HG03159 (cell line): ENCODE measurements around the gene HTR3D.
"Not testable (repeated sequence)": the region's sequence is repeated elsewhere in the genome, so short reads cannot be mapped to it uniquely, and the experiment has no call there.

Experiments
- ATAC-seq: cut with Tn5 transposase; IDR thresholded peaks from one replicate; pipeline ENCODE4 v1.9.1; 2021; ENCODE audit warnings: mild to moderate bottlenecking, moderate library complexity; ENCODE audit not compliant: unreplicated experiment

The HTR3D gene, protein sequence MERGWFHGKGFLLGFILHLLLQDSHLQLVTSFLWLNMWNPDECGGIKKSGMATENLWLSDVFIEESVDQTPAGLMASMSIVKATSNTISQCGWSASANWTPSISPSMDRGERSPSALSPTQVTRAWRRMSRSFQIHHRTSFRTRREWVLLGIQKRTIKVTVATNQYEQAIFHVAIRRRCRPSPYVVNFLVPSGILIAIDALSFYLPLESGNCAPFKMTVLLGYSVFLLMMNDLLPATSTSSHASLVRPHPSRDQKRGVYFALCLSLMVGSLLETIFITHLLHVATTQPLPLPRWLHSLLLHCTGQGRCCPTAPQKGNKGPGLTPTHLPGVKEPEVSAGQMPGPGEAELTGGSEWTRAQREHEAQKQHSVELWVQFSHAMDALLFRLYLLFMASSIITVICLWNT

DNA sequence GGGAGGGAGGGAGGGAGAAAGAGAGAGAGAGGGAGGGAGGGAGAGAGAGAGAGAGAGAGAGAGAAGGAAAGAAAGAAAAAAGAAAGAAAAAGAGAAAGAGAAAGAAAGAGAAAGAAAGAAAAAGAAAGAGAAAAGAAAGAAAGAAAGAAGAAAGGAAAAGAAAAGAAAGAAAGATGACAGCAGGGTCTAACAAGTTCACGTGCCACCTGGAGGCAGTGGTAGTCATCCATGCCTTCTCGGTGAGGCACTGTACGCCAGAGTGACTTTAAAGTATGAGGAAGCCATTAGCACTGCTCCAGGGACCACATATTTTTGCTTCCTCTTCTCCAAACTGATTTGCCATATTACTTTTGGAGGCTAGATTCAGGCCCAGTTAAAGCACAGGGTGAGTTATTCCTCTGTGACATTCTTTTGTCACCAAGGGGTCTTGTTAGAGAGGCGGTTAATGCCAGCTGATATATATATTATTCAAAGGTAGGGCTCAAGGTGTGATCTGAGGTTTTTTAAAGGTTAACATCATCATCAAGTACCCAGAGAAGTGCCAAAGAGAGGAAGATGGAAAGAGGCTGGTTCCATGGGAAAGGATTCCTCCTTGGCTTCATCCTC, at the start of gene HTR3D:
Gene HTR3D, plus strand, starts transcription at position 556 of the 606 bp plus-strand sequence. Its CDS starts 0 bp downstream, at position 556.
- no peak for ATAC-seq

DNA sequence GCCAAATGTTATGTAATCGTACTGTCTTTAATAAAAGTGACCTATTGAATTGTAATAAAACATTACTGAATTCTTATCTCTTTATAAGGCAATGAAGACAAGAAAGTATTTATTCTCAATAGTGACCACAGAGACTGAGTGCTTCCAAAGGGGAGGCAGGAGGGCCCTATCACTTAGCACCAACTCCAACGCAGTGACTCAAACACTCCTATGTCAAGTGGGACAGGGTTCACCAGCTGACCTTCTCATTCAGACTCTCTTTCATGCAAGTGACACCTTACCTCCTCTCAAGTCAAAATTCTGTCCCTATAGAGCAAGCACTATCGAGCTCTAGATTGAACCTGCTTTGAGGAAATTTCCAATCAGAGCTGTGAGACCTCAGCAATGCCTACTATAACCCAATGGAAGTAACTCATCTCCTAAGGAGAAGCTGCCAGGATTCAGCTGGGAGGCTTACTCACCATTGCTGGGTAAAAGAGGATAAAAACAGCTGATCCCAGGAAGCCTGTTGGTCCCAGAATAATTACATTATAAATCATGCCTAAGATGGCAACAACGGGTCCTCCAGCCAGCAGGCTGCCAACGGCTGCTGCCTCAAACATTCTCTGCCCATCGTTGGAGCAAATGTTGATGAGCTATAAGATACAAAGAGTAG, 49.4 kb upstream of the HTR3D start:
- ATAC-seq: no peak

DNA sequence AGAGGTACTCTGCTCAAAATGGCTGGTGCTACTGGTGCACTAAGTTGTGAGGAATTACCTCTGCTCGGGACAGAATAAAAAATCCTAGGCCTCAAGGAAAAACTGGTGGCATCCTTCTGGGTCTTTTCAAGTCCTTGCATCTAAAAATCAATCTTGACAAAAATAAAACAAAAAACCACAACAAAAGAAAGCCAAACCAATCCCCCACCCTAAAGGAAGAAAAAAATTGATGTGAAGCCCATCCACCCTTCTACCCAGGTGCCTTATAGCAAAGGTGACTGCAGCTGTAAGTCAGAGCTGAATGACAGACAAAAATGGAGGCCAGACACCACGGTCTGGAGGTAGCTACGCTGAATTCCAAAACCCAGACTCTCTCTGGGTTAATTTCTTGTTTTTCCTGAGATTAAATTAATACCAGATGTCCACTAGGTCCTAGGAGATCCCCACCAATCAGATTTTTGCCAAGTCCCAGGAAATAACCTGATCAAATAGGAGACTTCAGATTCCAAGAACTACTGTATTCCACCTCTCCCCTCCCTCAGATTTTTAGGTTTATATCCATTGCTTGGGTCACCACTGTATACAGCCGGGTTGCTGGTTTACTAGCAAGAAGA, 47.3 kb upstream of the HTR3D start:
- ATAC-seq: no peak

DNA sequence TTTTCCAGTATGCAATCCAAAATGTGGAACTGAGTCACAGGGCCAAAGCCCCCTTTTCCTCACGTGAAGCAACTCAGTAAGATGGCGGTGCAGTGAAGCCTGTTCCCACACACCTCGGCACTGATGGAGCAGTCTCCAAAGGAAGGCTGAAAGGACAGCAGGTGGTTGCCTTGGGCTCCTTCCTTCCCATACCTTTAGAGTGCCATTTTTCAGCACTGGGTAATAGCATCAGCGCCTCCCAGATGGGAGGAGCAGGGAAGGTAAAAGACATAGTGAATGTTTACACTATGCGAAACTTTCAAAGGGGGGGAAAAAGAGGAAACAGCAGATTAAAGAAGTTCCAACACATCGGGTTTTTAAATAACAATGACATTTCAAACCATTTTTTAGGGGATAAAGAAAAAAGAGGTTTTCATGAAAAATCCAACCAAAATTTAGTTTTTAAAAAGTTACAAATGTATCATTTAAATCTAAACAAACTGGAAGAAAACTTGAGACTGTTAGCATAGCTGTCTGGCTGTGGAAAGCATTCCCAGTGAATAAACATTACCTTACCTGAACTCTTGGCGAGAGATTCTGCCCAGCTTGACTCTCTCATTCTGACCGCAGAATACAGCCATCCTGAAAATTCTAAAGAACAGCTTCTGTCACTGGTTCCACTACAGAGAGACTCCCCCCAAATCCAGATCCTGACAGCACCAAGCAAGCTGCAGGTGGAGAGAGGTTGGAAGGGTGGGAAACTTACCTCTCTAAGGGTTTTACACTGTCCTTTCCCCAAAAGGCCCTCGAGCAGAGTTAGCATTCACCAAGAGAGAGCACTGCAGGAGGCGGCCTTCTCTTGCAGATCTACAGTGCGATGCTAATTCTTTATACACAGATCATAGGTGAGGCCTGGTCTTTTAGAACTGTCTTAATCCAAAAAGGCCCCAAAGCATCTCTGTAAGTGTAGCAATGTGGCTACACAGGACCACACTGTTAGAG, 46.5 kb upstream of the HTR3D start:
- ATAC-seq: no peak

DNA sequence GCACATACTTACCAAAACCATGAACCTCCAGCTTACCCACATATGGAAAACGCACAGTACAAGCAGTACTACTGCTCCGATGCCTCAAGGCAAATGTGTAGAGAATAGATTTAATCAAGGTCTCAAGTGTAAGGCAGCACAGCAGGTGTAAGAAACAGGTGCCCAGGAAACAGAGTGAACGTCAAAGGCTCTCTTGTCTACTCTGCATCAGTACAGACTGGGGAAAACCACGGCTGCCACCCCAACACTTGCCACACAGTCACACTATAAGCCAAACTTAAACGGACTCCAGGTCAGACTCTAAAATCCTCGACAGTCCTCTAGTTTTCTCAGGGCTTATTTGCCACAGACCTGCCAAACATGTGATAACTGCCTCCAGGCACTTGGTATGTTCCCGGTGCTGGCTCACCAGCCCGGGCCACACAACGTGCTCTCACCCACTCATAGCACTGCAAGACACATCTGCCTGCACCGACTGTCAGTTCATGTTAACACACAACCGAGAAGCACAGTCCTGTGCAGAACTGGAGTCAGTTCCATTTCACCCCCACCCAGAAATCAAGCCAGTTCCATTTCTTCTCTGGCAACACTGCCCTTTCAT, 44.4 kb upstream of the HTR3D start:
- no peak for ATAC-seq

DNA sequence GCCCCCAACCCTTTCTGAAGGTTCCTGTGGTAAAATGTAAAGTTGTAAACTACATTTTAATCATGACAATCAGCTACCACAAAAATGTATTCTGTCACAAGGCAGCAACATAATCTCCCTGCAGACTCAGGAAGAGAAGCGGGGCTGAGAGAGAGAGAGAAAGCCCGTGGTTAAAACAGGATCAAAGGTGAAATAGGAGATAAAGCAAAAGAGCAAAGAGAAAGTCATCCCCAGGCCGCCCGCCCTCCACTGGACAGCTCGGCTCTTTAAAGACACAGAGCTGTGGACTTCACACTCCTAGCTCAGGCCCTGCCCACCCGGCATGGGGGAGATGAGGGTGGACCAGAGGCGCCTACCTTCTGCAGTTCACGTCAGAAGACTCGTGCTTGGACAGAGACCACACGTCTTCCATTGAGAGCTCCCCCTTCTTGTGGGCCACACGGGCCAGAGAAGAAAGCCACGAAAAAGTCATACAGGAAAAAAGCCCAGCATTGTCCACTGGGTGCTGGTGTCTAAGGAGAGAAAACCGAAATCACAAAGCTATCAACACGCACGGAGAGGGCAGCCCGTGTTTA, 43.2 kb upstream of the HTR3D start:
- ATAC-seq: no peak

DNA sequence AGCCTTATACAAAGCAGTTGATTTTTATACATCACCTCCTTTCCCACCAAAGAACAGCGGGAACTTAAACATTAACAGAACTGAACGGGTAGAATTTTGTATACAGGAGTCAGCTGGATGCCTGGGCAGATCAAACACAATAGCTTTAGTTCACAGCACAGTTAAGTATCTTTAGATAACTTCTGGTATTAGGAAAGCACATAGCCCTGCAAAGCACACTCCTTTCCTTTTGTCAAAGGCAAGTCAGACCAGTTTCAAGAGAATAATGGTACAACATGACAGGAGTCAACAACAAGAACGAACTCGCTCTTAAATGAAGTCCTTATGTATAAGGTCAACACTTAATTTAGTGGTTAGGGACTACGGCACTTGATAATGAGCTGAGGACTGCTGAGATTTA, 40.1 kb upstream of the HTR3D start:
- ATAC-seq: no peak

DNA sequence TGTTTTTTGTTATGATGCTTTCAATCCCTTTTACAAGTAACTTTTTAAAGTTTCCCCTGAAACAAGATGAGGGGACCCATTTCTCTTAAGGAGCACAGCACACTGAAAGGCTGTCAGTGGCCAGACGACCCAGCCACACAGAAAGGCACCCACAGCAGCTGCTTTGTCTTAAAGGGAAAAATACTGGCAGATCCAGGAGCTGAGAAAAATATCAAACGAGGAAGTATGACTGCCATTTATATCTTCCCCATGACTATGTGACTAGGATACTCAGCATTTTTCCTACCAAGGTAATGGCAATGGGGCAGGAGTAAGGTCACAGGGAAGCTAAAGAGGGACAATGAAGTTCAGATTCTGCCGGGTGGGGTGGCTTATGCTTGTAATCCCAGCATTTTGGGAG, 29.8 kb upstream of the HTR3D start:
- ATAC-seq: no peak

DNA sequence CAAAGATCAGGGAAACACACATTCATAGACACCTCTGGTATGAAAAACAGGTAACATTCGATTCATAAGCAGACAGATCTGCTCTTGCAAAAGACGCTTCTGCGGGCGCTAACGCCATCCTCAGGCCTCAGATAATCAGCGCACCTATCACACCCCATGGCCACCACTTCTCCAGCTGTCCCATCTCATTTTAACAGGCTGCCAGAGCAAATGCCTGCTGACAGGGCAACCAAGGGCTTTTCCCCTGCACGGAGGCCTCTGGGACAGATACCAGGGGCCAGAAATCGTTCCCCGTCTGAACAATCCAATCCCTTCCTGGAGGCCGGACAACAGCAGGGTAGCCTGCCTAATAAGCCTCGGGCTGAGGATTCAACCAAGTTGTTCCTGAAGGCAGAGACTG, 29.1 kb upstream of the HTR3D start:
- ATAC-seq: no peak

DNA sequence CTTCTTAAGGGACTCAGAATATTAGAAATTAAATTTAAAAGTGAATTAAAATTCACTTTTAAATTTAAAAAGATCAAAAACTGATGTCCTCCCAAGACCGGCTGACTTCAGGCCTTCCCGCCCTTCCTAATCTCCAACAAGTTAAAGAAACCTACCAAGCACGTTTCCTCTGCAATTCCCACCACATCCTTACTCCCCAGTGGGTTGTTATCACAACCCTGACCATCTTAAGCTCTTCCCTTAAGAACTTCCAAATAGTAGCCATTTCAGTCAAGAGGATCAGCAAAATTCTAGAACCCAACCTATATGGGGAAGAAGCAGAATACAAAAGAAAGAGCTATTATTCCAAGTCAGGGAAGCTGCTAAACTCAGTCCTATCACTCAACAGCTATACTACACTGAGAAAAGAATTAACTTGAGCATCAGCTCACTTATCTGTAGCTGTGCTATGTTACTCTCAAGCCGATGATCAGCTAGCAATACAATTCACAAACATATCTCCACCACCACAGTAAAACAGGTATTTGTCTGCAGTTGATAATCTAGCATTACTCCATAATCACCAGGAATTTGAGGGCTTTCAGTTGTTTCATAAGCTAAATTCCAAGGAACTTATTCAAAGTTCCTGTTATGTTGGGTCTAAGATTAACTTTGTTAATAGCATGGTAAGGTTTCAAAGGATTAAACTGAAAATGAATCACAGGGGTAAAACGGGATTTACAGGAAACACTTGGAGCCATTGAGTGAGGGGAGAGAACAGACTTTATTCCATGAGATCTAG, 28.2 kb upstream of the HTR3D start:
- no peak for ATAC-seq

DNA sequence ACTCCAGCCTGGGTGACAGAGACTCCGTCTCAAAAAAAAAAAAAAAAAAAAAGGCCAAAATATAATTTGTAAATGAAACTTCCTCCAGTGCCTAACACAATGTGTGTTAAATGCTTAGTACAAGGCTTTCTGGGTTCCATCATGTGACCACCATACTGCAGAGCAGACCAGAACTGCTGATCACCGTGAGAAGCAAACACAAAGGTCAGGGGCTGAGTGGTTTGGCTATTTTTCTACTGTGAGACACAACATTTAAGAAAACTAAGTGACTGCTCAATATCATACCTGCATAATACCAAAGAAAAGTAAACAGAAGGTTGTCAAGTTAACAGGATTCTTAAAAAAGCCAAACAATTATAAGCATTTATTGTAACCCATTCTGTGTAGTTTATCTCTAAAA, 27.1 kb upstream of the HTR3D start:
- ATAC-seq: no peak

DNA sequence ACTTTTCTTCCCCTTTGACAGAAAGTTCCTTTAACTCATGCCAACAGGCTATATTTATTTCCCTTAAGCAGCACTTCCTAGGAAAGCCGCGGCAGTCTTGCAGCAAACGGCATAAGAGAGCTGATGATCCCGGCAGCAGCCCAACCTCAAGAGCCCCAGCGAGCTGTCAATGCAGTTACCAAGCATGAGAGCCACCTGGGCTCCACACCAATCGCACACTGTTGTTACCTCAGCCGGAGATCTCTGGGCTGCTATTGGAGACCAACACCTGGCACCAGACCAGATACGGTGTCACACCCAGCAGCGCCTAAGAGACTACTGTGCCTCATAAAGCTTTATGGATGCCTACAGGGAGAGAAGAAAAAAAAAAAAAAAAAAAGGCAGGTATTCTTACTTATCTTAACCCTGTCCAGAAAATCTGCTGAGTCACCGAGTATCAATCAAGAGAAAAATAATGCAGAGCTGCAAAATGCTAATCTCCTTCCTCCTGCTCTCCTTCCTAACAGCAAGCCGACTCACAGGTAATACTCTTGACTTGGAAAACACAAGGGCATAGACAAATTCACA, 25.5 kb upstream of the HTR3D start:
- ATAC-seq: peak; percentile 82

DNA sequence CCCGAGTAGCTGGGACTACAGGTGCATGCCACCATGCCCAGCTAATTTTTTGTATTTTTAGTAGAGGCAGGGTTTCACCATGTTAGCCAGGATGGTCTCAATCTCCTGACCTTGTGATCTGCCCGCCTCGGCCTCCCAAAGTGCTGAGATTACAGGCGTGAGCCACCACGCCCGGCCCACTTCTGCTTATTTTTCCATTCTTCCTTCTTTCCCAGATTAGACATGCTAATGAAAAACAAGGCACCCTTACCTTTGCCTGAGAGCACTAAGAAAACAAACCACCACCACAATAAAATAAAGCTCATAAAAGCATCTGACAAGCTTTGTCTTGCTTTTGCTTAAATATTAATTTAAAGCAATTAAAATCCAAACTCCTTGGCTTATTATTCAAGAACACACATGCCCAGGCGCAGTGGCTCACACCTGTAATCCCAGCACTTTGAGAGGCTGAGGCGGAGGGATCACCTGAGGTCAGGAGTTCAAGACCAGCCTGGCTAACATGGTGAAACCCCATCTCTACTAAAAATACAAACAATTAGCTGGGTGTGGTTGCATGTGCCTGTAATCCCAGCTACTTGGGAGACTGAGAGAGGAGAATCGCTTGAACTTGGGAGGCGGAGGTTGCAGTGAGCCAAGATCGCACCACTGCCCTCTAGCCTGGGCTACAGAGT, 24.3 kb upstream of the HTR3D start:
- ATAC-seq: not testable (repeated sequence)

DNA sequence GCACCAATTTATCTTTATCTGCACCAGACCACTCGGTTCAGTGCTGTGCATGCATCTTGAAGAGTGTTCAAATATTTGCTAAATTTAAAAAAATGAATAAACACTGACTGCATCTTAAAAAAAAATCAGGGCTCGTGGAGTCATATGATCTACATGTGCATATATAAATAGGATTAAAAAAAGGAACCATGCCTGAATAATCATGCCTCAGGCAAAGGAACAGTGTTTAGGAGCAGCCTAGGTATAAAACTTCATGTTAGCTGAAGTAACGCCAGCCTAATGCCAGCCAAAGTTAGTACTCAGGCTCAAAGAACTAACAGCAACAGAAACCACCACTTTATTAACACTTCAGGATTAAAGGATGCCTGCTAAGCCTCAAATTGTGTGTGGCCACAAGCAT, 23.4 kb upstream of the HTR3D start:
- ATAC-seq: no peak

DNA sequence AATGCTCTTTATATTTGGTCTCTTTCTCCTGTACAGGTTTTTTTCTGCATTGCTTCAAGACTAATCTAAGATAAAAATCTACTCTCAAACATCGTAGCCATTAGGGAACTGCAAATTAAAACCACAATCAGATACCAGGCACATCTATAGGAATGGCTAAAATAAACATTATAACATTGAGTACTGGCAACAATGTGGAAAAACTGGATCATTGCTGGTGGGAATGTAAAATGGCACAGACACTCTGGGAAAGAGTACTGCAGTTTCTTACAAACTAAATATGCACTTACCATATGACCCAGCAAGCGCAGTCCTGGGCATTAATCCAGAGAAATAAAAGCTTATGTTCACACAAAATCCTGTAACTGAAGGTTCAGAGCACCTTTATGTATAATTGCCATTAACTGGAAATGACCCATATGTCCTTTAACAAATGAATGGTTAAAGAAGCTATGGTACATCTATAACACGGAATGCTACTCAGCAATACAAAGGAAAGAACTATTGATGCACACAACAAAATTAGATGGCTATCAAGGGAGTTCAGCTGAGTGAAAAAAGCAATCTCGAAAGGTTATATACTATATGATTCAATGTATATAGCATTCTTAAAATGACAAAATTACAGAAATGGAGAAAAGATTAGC, 20.2 kb upstream of the HTR3D start:
- no peak for ATAC-seq

DNA sequence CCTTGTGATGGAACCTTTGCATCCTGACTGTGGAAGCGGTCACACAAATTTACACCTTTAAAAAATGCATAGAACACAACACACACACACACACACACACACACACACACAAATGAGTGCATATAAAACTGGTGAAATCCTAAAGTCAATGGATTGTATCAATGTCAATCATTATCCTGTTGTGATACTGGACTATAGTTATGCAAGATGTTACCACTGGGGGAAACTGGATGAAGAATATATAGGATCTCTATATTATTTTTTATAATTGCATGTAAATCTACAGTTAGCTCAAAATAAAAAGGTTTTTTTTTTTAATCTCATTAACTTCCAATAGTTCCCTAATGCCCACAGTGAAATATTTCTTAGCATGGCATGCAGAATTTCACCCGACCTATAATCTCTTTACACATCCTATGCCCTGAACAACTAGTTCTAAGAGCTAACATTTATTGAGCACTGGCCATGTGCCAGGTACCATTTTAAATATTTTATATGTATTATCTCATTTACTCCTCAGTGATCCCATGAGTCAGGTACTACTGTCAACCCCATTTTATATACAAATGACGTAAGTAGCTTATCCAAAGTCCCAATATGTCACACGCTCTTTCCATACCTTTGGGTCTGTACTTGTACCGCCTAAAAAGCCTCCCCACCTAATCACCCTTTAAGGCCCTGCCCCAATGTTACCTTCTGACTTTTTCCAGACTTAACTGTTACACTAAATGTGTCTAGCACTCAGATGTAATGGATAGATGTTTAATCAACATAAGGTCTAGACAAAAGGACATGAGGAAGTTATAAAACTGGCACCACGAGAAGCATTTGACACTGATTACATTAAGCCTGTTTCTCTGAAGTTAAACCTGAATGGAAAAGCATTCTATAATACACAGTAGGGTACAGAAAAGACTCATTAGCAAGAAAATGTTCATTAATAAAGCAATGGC, 19.3 kb upstream of the HTR3D start:
- ATAC-seq: no peak
